ENCODE measurements around the gene ATRNL1. TPM values are rescaled to one million over a fixed set of nuclear protein-coding genes. Genes with fewer than 3 reads are reported as not detected.
"Not testable (repeated sequence)": the region's sequence is repeated elsewhere in the genome, so short reads cannot be mapped to it uniquely, and the experiment has no call there.

The ATRNL1 gene
- polyA plus RNA-seq, 2 of the 4 experiments (the other 2 are of a cell fraction): 0.13 to 0.34 TPM

DNA sequence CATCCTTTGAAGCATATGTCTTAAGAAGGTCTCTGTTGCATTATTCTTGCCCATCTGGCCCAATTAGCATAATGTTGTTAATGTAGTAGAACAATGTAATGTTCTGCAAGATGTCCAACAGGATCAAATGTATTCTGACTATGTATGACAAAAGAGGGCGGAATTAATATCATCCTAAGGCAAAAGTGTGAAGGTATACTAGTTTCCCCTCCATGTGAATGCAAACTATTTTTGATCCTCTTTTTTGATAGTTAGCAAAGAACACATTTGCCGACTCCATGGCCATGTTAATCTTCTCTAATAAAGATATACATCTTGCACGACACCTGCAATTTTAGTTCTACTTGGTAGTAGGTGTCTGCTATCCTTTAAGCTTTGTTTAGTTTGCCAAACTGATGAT, 157.6 kb downstream of the ATRNL1 start:
- DNase-seq (ENCODE audit: low read depth in 1 of 2, low spot score in 1 of 2) (no peak), FAIRE-seq (no peak), ATAC-seq (no peak)
- H3K9me3 ChIP-seq: no peaks in the 10 kb centered on the region
- H3K4me2 ChIP-seq: no peak overlapping the region
- TF ChIP-seq KDM1A (IDR thresholded peaks at IDR 0.05; ENCODE audit: low read depth) (no peak), EHMT2 (IDR thresholded peaks at IDR 0.05; ENCODE audit: low read depth) (no peak)
- no peak overlapping the region for H3K4me3 ChIP-seq
- ChIA-PET POLR2A (no interaction called here), CTCF (no interaction called here)
- 12% methylated on average over 3 of the region's 3 CpGs for WGBS (ENCODE audit: missing lambda C conversion rate)
- no peak overlapping the region for H3K27ac ChIP-seq
- no peaks in the 10 kb centered on the region for H3K4me1 ChIP-seq

DNA sequence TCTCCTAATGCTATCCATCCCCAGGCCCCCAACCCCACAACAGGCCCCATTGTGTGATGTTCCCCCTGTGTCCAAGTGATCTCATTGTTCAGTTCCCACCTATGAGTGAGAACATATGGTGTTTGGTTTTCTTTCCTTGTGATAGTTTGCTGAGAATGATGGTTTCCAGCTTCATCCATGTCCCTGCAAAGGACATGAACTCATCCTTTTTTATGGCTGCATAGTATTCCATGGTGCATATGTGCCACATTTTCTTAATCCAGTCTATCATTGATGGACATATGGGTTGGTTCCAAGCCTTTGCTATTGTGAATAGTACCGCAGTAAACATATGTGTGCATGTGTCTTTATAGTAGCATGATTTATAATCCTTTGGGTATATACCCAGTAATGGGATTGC, 160.6 kb downstream of the ATRNL1 start:
- H3K4me2 ChIP-seq; FAIRE-seq; H3K9me3 ChIP-seq; H3K27ac ChIP-seq; H3K4me1 ChIP-seq; H3K4me3 ChIP-seq; DNase-seq (ENCODE audit: low read depth in 1 of 2, low spot score in 1 of 2); POLR2A ChIA-PET; CTCF ChIA-PET; ATAC-seq: not testable (repeated sequence)
- 0% methylated on average over 1 of the region's 1 CpG for WGBS (ENCODE audit: missing lambda C conversion rate)

DNA sequence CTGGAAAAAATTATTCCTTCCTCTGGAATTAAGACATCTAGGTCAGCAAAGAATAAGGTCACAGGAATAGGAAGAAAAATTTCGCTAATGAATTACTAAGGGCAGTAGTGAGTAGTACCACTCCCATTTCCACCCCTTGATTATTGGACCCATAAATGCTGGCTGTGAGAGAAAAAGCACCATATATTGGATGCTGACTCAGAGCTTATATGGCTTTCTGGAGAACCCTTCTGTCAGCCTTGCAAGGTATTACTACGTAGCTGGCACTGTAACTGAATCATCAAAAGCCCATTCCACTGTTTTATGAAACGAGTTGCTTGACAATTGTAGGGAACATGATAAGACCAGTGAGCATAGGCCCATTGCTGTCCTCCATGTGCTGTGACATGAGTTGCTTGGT, 179.3 kb downstream of the ATRNL1 start:
- Histone ChIP-seq H3K4me3 (no peak overlapping the region), H3K4me2 (no peak overlapping the region), H3K4me1 (no peaks in the 10 kb centered on the region), H3K9me3 (no peaks in the 10 kb centered on the region), H3K27ac (no peak overlapping the region)
- no peak for FAIRE-seq
- no peak for ATAC-seq
- POLR2A ChIA-PET: no interaction called here
- WGBS (ENCODE audit: missing lambda C conversion rate): 0% methylated on average over 3 of the region's 3 CpGs
- TF ChIP-seq MAZ (IDR thresholded peaks at IDR 0.05; ENCODE audit: borderline replicate concordance, low read depth, low read length) (no peak), HOXA7 (CRISPR knock-in tag; IDR thresholded peaks at IDR 0.05) (no peak), ESRRA (IDR thresholded peaks at IDR 0.05; ENCODE audit: borderline replicate concordance, low read length) (no peak), CBX2 (IDR thresholded peaks at IDR 0.05; ENCODE audit: borderline replicate concordance, low read depth) (no peak)
- no peak for DNase-seq (ENCODE audit: low read depth in 1 of 2, low spot score in 1 of 2)
- CTCF ChIA-PET: no interaction called here

DNA sequence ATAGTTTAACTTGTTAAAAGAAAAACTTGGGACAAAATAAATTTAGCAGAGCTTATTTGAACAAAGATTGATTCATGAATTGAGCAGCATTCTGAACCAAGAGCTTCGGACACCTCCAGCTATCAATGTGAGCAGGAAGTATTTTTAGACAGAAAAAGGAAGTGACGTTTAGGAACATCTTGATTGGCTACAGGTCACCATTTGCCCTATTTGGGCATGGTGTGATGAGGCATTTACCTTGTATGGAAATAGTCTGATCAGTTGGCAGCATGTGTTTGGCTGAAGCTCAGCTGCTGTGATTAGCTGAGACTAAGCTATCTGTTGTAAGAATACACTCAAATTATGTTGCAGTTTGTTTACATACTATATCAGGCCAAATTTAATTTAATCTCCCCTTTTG, 185.1 kb downstream of the ATRNL1 start:
- CTCF ChIA-PET: no interaction called here
- WGBS (ENCODE audit: missing lambda C conversion rate): 21% methylated on average over 2 of the region's 2 CpGs
- H3K27ac ChIP-seq: no peak overlapping the region
- no peak for FAIRE-seq
- ATAC-seq: no peak
- TF ChIP-seq MYC (IDR thresholded peaks at IDR 0.05; ENCODE audit: borderline replicate concordance, low read length): no peak
- TF ChIP-seq GATA3 (IDR thresholded peaks at IDR 0.05; ENCODE audit: borderline replicate concordance): no peak
- TF ChIP-seq, protein P1, sequence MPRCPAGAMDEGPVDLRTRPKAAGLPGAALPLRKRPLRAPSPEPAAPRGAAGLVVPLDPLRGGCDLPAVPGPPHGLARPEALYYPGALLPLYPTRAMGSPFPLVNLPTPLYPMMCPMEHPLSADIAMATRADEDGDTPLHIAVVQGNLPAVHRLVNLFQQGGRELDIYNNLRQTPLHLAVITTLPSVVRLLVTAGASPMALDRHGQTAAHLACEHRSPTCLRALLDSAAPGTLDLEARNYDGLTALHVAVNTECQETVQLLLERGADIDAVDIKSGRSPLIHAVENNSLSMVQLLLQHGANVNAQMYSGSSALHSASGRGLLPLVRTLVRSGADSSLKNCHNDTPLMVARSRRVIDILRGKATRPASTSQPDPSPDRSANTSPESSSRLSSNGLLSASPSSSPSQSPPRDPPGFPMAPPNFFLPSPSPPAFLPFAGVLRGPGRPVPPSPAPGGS (IDR thresholded peaks at IDR 0.05): no peak
- TF ChIP-seq HOXB5 (CRISPR knock-in tag; IDR thresholded peaks at IDR 0.05): no peak
- TF ChIP-seq ZSCAN20 (CRISPR knock-in tag; IDR thresholded peaks at IDR 0.05): no peak
- TF ChIP-seq, protein P2, sequence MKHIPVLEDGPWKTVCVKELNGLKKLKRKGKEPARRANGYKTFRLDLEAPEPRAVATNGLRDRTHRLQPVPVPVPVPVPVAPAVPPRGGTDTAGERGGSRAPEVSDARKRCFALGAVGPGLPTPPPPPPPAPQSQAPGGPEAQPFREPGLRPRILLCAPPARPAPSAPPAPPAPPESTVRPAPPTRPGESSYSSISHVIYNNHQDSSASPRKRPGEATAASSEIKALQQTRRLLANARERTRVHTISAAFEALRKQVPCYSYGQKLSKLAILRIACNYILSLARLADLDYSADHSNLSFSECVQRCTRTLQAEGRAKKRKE (CRISPR knock-in tag; IDR thresholded peaks at IDR 0.05; ENCODE audit: low read depth): no peak
- TF ChIP-seq, protein P3, sequence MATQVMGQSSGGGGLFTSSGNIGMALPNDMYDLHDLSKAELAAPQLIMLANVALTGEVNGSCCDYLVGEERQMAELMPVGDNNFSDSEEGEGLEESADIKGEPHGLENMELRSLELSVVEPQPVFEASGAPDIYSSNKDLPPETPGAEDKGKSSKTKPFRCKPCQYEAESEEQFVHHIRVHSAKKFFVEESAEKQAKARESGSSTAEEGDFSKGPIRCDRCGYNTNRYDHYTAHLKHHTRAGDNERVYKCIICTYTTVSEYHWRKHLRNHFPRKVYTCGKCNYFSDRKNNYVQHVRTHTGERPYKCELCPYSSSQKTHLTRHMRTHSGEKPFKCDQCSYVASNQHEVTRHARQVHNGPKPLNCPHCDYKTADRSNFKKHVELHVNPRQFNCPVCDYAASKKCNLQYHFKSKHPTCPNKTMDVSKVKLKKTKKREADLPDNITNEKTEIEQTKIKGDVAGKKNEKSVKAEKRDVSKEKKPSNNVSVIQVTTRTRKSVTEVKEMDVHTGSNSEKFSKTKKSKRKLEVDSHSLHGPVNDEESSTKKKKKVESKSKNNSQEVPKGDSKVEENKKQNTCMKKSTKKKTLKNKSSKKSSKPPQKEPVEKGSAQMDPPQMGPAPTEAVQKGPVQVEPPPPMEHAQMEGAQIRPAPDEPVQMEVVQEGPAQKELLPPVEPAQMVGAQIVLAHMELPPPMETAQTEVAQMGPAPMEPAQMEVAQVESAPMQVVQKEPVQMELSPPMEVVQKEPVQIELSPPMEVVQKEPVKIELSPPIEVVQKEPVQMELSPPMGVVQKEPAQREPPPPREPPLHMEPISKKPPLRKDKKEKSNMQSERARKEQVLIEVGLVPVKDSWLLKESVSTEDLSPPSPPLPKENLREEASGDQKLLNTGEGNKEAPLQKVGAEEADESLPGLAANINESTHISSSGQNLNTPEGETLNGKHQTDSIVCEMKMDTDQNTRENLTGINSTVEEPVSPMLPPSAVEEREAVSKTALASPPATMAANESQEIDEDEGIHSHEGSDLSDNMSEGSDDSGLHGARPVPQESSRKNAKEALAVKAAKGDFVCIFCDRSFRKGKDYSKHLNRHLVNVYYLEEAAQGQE (IDR thresholded peaks at IDR 0.05): no peak
- TF ChIP-seq, protein P4, sequence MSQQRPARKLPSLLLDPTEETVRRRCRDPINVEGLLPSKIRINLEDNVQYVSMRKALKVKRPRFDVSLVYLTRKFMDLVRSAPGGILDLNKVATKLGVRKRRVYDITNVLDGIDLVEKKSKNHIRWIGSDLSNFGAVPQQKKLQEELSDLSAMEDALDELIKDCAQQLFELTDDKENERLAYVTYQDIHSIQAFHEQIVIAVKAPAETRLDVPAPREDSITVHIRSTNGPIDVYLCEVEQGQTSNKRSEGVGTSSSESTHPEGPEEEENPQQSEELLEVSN (IDR thresholded peaks at IDR 0.05; ENCODE audit: borderline replicate concordance, low read depth): no peak
- DNase-seq (ENCODE audit: low read depth in 1 of 2, low spot score in 1 of 2): no peak
- POLR2A ChIA-PET: no interaction called here
- H3K4me2 ChIP-seq: no peak overlapping the region
- H3K9me3 ChIP-seq: no peaks in the 10 kb centered on the region
- H3K4me3 ChIP-seq: no peak overlapping the region
- no peaks in the 10 kb centered on the region for H3K4me1 ChIP-seq

Data from A549 (cell line).